Naive thymus-derived CD4-positive, alpha-beta T cell (primary cell): ENCODE data around the gene RTP2. TPM values are rescaled to one million over a fixed set of nuclear protein-coding genes. Genes with fewer than 3 reads are reported as not detected.

Experiments
- ATAC-seq: fragments of 150-1000 bp; cut with Tn5 transposase; 2 replicates; pipeline ENCODE4 v1.10.0; 2021; ENCODE audit warnings: mild to moderate bottlenecking, moderate library complexity
- CTCF ChIA-PET: fragments of 350-600 bp; sonication (Branson Sonifier 250); formaldehyde crosslinking; loops from one replicate; lab custom pipeline; 2021; ENCODE audit warnings: antibody characterized with exemption; lab: Charles Lee
- POLR2A ChIA-PET: fragments of 350-600 bp; sonication (Branson Sonifier 250); formaldehyde crosslinking; loops from one replicate; lab custom pipeline; 2021; ENCODE audit warnings: antibody characterized with exemption, inconsistent platforms; lab: Charles Lee
- DNase-seq, 9 donors: peaks; one replicate each; pipeline versions ENCODE4 v3.0.0 to v3.0.0-alpha.2; 2020 to 2022; ENCODE audit warnings: mixed read lengths in 1 of 9
- H3K27ac ChIP-seq: one replicate; pipeline ENCODE4 v1.7.0; 2013; ENCODE audit warnings: mild to moderate bottlenecking, low read depth, low read length, moderate library complexity
- H3K27me3 ChIP-seq, 2 donors: one replicate each; pipeline ENCODE4 v1.7.0; 2013; ENCODE audit warnings: low read length in 2 of 2, mild to moderate bottlenecking in 2 of 2, moderate library complexity in 2 of 2; ENCODE audit not compliant: control insufficient read depth in 2 of 2, insufficient read depth in 2 of 2
- H3K36me3 ChIP-seq, 3 experiments: 1 replicate in 2 of 3; 2 replicates in 1 of 3; pipeline ENCODE4 v1.7.0; 2013; ENCODE audit warnings: low read length in 3 of 3, mild to moderate bottlenecking in 3 of 3, moderate library complexity in 1 of 3; ENCODE audit not compliant: insufficient read depth in 3 of 3, control insufficient read depth in 2 of 3
- H3K4me1 ChIP-seq, 2 donors: one replicate each; pipeline ENCODE4 v1.7.0; 2013; ENCODE audit warnings: low read length in 2 of 2, mild to moderate bottlenecking in 2 of 2, moderate library complexity in 1 of 2; ENCODE audit not compliant: control insufficient read depth in 2 of 2, insufficient read depth in 2 of 2
- H3K4me3 ChIP-seq: 2 replicates; pipeline ENCODE4 v1.7.0; 2013; ENCODE audit warnings: mild to moderate bottlenecking, low read length
- H3K9me3 ChIP-seq, 3 experiments: 1 replicate in 2 of 3; 2 replicates in 1 of 3; pipeline ENCODE4 v1.7.0; 2013; ENCODE audit warnings: low read length in 3 of 3; ENCODE audit not compliant: control insufficient read depth in 2 of 3
- H3K27ac Mint-ChIP-seq, 9 donors: one replicate each; pipeline ENCODE4 v1.8.0; 2020 to 2022; ENCODE audit warnings: mixed read lengths in 9 of 9, mild to moderate bottlenecking in 8 of 9, moderate library complexity in 5 of 9, inconsistent platforms in 2 of 9
- H3K27me3 Mint-ChIP-seq, 5 donors: one replicate each; pipeline ENCODE4 v1.8.0; 2021 to 2022; ENCODE audit warnings: mixed read lengths in 5 of 5, mild to moderate bottlenecking in 1 of 5
- H3K36me3 Mint-ChIP-seq, 5 donors: one replicate each; pipeline ENCODE4 v1.8.0; 2020 to 2022; ENCODE audit warnings: mixed read lengths in 5 of 5, mild to moderate bottlenecking in 3 of 5, inconsistent platforms in 1 of 5
- H3K4me1 Mint-ChIP-seq, 7 donors: one replicate each; pipeline ENCODE4 v1.8.0; 2020 to 2022; ENCODE audit warnings: mixed read lengths in 7 of 7, mild to moderate bottlenecking in 3 of 7, inconsistent platforms in 1 of 7
- H3K4me3 Mint-ChIP-seq, 10 donors: one replicate each; pipeline ENCODE4 v1.8.0; 2020 to 2022; ENCODE audit warnings: mild to moderate bottlenecking in 10 of 10, mixed read lengths in 10 of 10, moderate library complexity in 6 of 10, inconsistent platforms in 2 of 10
- H3K9me3 Mint-ChIP-seq, 11 donors: one replicate each; pipeline ENCODE4 v1.8.0; 2020 to 2022; ENCODE audit warnings: mixed read lengths in 11 of 11, mild to moderate bottlenecking in 4 of 11, inconsistent platforms in 1 of 11, moderate library complexity in 1 of 11
- intact Hi-C, 2 donors: fragments of 100-400 bp; cut with micrococcal nuclease; formaldehyde crosslinking; loops; one replicate each; pipeline ENCODE4 v1.15.1; 2023
- polyA plus RNA-seq, 2 donors: library from polyadenylated mRNA; unstranded; fragments of 300-500 nt; fragmentation: Illumina TruSeq; gene quantifications; one replicate each; pipeline ENCODE4 v1.2.3, GENCODE V29; 2021
- total RNA-seq, 6 experiments: library from RNA in 5 of 6; stranded (reverse) in 5 of 6; gene quantifications; 1 replicate in 5 of 6; 2 replicates in 1 of 6; pipeline ENCODE4 v1.2.3 and lab custom pipeline; 2021 to 2026

Gene RTP2
- total and polyA plus RNA-seq, 7 experiments from 2014 or later, result not detected

- intact Hi-C loops, result loop anchor here (2.0 to 10.0 kb wide), 12 partner anchors 55 to 1806 kb away; partner anchors contain the start of gene TRA2B (in 1 of the 2)
- POLR2A ChIA-PET, result interaction anchor here (0.6 to 1.1 kb wide), 7 partner anchors 9 to 1211 kb away, joined by 3 read pairs; no protein-coding TSS in a partner anchor
- peaks cover 23 to 25% of the 10 kb centered on the region in 2 donors for H3K4me1 ChIP-seq
- peak overlapping the region; percentile 86 to 100 (median 98) for H3K4me3 Mint-ChIP-seq
- CTCF ChIA-PET, result interaction anchor here (0.6 to 2.4 kb wide), 9 partner anchors 667 to 1405 kb away, joined by 3 to 42 read pairs (median 4); no protein-coding TSS in a partner anchor
- H3K9me3 ChIP-seq, result no peaks in the 10 kb centered on the region
- DNase-seq, result peak in 7 of 9 donors; percentile 25 to 70 (median 37)
- H3K36me3 Mint-ChIP-seq, result peaks cover 0 to 14% (median 0%) of the 10 kb centered on the region in 5 donors
- H3K36me3 ChIP-seq, result peaks cover 0 to 8% (median 0%) of the 10 kb centered on the region in 3 experiments
- H3K27me3 Mint-ChIP-seq, result peaks cover 0 to 16% (median 0%) of the 10 kb centered on the region in 5 donors
- H3K4me3 ChIP-seq, result peak overlapping the region; percentile 95
- no peak for ATAC-seq
- peaks cover 35 to 72% (median 67%) of the 10 kb centered on the region in 7 donors for H3K4me1 Mint-ChIP-seq
- peak overlapping the region; percentile 96 for H3K27ac ChIP-seq
- H3K27me3 ChIP-seq, result no peaks in the 10 kb centered on the region
- H3K27ac Mint-ChIP-seq, result peak overlapping the region; percentile 99 to 100 (median 100)
- H3K9me3 Mint-ChIP-seq, result no peaks in the 10 kb centered on the region
Measured at GRCh38 chr3:187743195-187744141, 41.1 kb upstream of the RTP2 start.

GRCh38 chr3:187742351-187743171 is 40.2 kb upstream of the RTP2 start:
- CTCF ChIA-PET, result interaction anchor here (0.5 to 2.4 kb wide), 10 partner anchors 615 to 1406 kb away, joined by 3 to 42 read pairs (median 4); no protein-coding TSS in a partner anchor
- POLR2A ChIA-PET, result interaction anchor here (0.6 to 1.1 kb wide), 5 partner anchors 10 to 1212 kb away, joined by 3 read pairs; no protein-coding TSS in a partner anchor
- peak overlapping the region; percentile 93 to 100 (median 100) for H3K27ac Mint-ChIP-seq
- peak overlapping the region; percentile 86 to 100 (median 98) for H3K4me3 Mint-ChIP-seq
- no peaks in the 10 kb centered on the region for H3K27me3 ChIP-seq
- peaks cover 19 to 20% of the 10 kb centered on the region in 2 donors for H3K4me1 ChIP-seq
- peak overlapping the region; percentile 96 for H3K27ac ChIP-seq
- intact Hi-C loops, result loop anchor here (1.0 to 10.0 kb wide), 16 partner anchors 318 to 1805 kb away; partner anchors contain the start of gene TRA2B (in 1 of the 2)
- peaks cover 30 to 63% (median 57%) of the 10 kb centered on the region in 7 donors for H3K4me1 Mint-ChIP-seq
- H3K36me3 ChIP-seq, result peaks cover 0 to 8% (median 0%) of the 10 kb centered on the region in 3 experiments
- ATAC-seq (no peak), DNase-seq (peak in 5 of 9 donors; percentile 21 to 36 (median 22))
- peak overlapping the region; percentile 95 for H3K4me3 ChIP-seq
- H3K36me3 Mint-ChIP-seq, result peaks cover 0 to 14% (median 0%) of the 10 kb centered on the region in 5 donors
- no peaks in the 10 kb centered on the region for H3K9me3 ChIP-seq
- H3K27me3 Mint-ChIP-seq, result peaks cover 0 to 16% (median 0%) of the 10 kb centered on the region in 5 donors
- H3K9me3 Mint-ChIP-seq, result no peaks in the 10 kb centered on the region

- no peaks in the 10 kb centered on the region for H3K9me3 ChIP-seq
- H3K27ac ChIP-seq, result peak overlapping the region; percentile 96
- peak overlapping the region; percentile 95 for H3K4me3 ChIP-seq
- H3K36me3 ChIP-seq, result peaks cover 0 to 8% (median 0%) of the 10 kb centered on the region in 3 experiments
- no peaks in the 10 kb centered on the region for H3K27me3 ChIP-seq
- peaks cover 12 to 23% of the 10 kb centered on the region in 2 donors for H3K4me1 ChIP-seq
- peak overlapping the region; percentile 93 to 100 (median 100) for H3K27ac Mint-ChIP-seq
- ATAC-seq (peak; percentile 37), DNase-seq (peak; percentile 56 to 77 (median 72))
- H3K9me3 Mint-ChIP-seq, result no peaks in the 10 kb centered on the region
- peaks cover 38 to 66% (median 56%) of the 10 kb centered on the region in 7 donors for H3K4me1 Mint-ChIP-seq
- H3K36me3 Mint-ChIP-seq, result peaks cover 0 to 14% (median 0%) of the 10 kb centered on the region in 5 donors
- ChIA-PET CTCF (interaction anchor here (0.6 to 8.2 kb wide), 35 partner anchors 8 to 1415 kb away, joined by 3 to 322 read pairs (median 6); partner anchors contain the start of gene LPP), POLR2A (interaction anchor here (0.8 to 3.8 kb wide), 6 partner anchors 29 to 1403 kb away, joined by 4 to 33 read pairs (median 5); no protein-coding TSS in a partner anchor)
- intact Hi-C loops, result loop anchor here (1.0 to 10.0 kb wide), 18 partner anchors 319 to 1804 kb away; partner anchors contain the start of gene TRA2B (in 1 of the 2)
- peaks cover 0 to 18% (median 0%) of the 10 kb centered on the region in 5 donors for H3K27me3 Mint-ChIP-seq
- peak overlapping the region; percentile 86 to 100 (median 98) for H3K4me3 Mint-ChIP-seq
Measured at GRCh38 chr3:187741403-187742350, 39.3 kb upstream of the RTP2 start.

- ATAC-seq (peak; percentile 14), DNase-seq (peak in 8 of 9 donors; percentile 47 to 75 (median 58))
- H3K27me3 Mint-ChIP-seq, result peaks cover 0 to 18% (median 0%) of the 10 kb centered on the region in 5 donors
- peak overlapping the region; percentile 72 for H3K27ac ChIP-seq
- no peaks in the 10 kb centered on the region for H3K9me3 Mint-ChIP-seq
- ChIA-PET CTCF (interaction anchor here (0.6 to 8.2 kb wide), 57 partner anchors 8 to 1688 kb away, joined by 3 to 322 read pairs (median 4); partner anchors contain the start of gene LPP), POLR2A (interaction anchor here (0.5 to 3.8 kb wide), 11 partner anchors 28 to 1406 kb away, joined by 3 to 33 read pairs (median 4); partner anchors contain the start of gene LPP)
- H3K36me3 ChIP-seq, result peaks cover 0 to 8% (median 0%) of the 10 kb centered on the region in 3 experiments
- H3K27ac Mint-ChIP-seq, result peak overlapping the region; percentile 93 to 100 (median 100)
- H3K4me3 Mint-ChIP-seq, result peak overlapping the region; percentile 86 to 100 (median 98)
- peaks cover 12 to 23% of the 10 kb centered on the region in 2 donors for H3K4me1 ChIP-seq
- peak overlapping the region; percentile 79 for H3K4me3 ChIP-seq
- H3K4me1 Mint-ChIP-seq, result peaks cover 31 to 74% (median 46%) of the 10 kb centered on the region in 7 donors
- no peaks in the 10 kb centered on the region for H3K9me3 ChIP-seq
- intact Hi-C loops, result loop anchor here (1.0 to 10.0 kb wide), 9 partner anchors 664 to 1803 kb away; partner anchors contain the start of gene TRA2B (in 1 of the 2)
- peaks cover 0 to 14% (median 0%) of the 10 kb centered on the region in 5 donors for H3K36me3 Mint-ChIP-seq
- no peaks in the 10 kb centered on the region for H3K27me3 ChIP-seq
Measured at GRCh38 chr3:187740421-187741399, 38.4 kb upstream of the RTP2 start.
